CD14-positive monocyte (primary cell): ENCODE data around the gene SLC43A2. TPM values are rescaled to one million over a fixed set of nuclear protein-coding genes. Genes with fewer than 3 reads are reported as not detected.

Source experiments
- DNase-seq, 3 donors: peaks; one replicate each; pipeline ENCODE4 v3.0.0-alpha.2; 2011 to 2022
- H2AFZ ChIP-seq: 2 replicates; pipeline ENCODE4 v1.6.0; 2012; ENCODE audit warnings: mild to moderate bottlenecking, low read depth, low read length, inconsistent platforms; ENCODE audit not compliant: insufficient read depth, poor library complexity, severe bottlenecking
- H3K27ac ChIP-seq, 2 donors: 1 replicate in 1 of 2; 2 replicates in 1 of 2; pipeline ENCODE4 v1.5.1; 2012 to 2013; ENCODE audit warnings: low read length in 2 of 2, control low read depth in 1 of 2, inconsistent platforms in 1 of 2, low read depth in 1 of 2, mild to moderate bottlenecking in 1 of 2
- H3K27me3 ChIP-seq, 2 donors: one replicate each; pipeline versions ENCODE4 v1.6.0 to v1.6.1; 2011 to 2013; ENCODE audit warnings: low read length in 2 of 2; ENCODE audit not compliant: control insufficient read depth in 2 of 2, insufficient read depth in 2 of 2
- H3K36me3 ChIP-seq, 2 donors: replicated peaks in 1 of 2; 1 replicate in 1 of 2; 2 replicates in 1 of 2; pipeline versions ENCODE4 v1.5.1 to v1.6.1; 2012 to 2013; ENCODE audit warnings: low read length in 2 of 2, control low read depth in 1 of 2, inconsistent platforms in 1 of 2, mild to moderate bottlenecking in 1 of 2; ENCODE audit not compliant: insufficient read depth in 2 of 2, control insufficient read depth in 1 of 2
- H3K4me1 ChIP-seq, 2 donors: 1 replicate in 1 of 2; 2 replicates in 1 of 2; pipeline versions ENCODE4 v1.5.1 to v1.6.1; 2012 to 2013; ENCODE audit warnings: low read length in 2 of 2, control low read depth in 1 of 2, inconsistent platforms in 1 of 2, mild to moderate bottlenecking in 1 of 2, moderate library complexity in 1 of 2; ENCODE audit not compliant: insufficient read depth in 2 of 2, control insufficient read depth in 1 of 2
- H3K4me2 ChIP-seq: replicated peaks from 2 replicates; pipeline ENCODE3; 2012; ENCODE audit warnings: low read length, moderate library complexity, mild to moderate bottlenecking; ENCODE audit not compliant: poor library complexity, severe bottlenecking; ENCODE audit errors: extremely low read depth
- H3K4me3 ChIP-seq, 3 experiments: fragments of 200-600 bp in 1 of 3; sonication (generic) in 1 of 3; replicated peaks in 1 of 3; 1 replicate in 2 of 3; 2 replicates in 1 of 3; pipeline ENCODE4 v1.5.1; 2011 to 2013; ENCODE audit warnings: low read length in 3 of 3, mild to moderate bottlenecking in 3 of 3, control low read depth in 2 of 3, low read depth in 2 of 3, inconsistent platforms in 1 of 3, moderate library complexity in 1 of 3
- H3K79me2 ChIP-seq: 2 replicates; pipeline ENCODE4 v1.6.0; 2012; ENCODE audit warnings: mild to moderate bottlenecking, control low read depth, inconsistent platforms, low read length, moderate library complexity; ENCODE audit not compliant: insufficient read depth
- H3K9ac ChIP-seq: 2 replicates; pipeline ENCODE4 v1.6.0; 2017; ENCODE audit warnings: low read length, mild to moderate bottlenecking; ENCODE audit not compliant: insufficient read depth, poor library complexity, severe bottlenecking
- H3K9me3 ChIP-seq, 2 donors: replicated peaks in 1 of 2; 1 replicate in 1 of 2; 2 replicates in 1 of 2; pipeline versions ENCODE4 v1.5.1 to v1.6.1; 2012 to 2013; ENCODE audit warnings: low read length in 2 of 2, control low read depth in 1 of 2; ENCODE audit not compliant: control insufficient read depth in 1 of 2, insufficient read depth in 1 of 2
- H4K20me1 ChIP-seq: 2 replicates; pipeline ENCODE4 v1.6.0; 2012; ENCODE audit warnings: mild to moderate bottlenecking, low read length, control low read depth, moderate library complexity; ENCODE audit not compliant: insufficient read depth
- H3K27ac Mint-ChIP-seq, 7 donors: one replicate each; pipeline ENCODE4 v1.8.0; 2020; ENCODE audit warnings: mild to moderate bottlenecking in 7 of 7, mixed read lengths in 7 of 7, moderate library complexity in 6 of 7, inconsistent platforms in 2 of 7
- H3K27me3 Mint-ChIP-seq, 3 donors: one replicate each; pipeline ENCODE4 v1.8.0; 2021 to 2022; ENCODE audit warnings: low read depth in 3 of 3, mild to moderate bottlenecking in 3 of 3, mixed read lengths in 3 of 3, moderate library complexity in 3 of 3, inconsistent platforms in 1 of 3
- H3K36me3 Mint-ChIP-seq, 2 donors: one replicate each; pipeline ENCODE4 v1.8.0; 2020; ENCODE audit warnings: mixed read lengths in 2 of 2, inconsistent platforms in 1 of 2, mild to moderate bottlenecking in 1 of 2
- H3K4me1 Mint-ChIP-seq: one replicate; pipeline ENCODE4 v1.8.0; 2020; ENCODE audit warnings: mild to moderate bottlenecking, mixed read lengths
- H3K4me3 Mint-ChIP-seq, 2 donors: one replicate each; pipeline ENCODE4 v1.8.0; 2020; ENCODE audit warnings: mild to moderate bottlenecking in 2 of 2, mixed read lengths in 2 of 2, moderate library complexity in 1 of 2
- H3K9me3 Mint-ChIP-seq, 7 donors: one replicate each; pipeline ENCODE4 v1.8.0; 2020 to 2022; ENCODE audit warnings: mixed read lengths in 7 of 7, mild to moderate bottlenecking in 6 of 7, moderate library complexity in 6 of 7, inconsistent platforms in 2 of 7
- CTCF ChIP-seq: fragments of 200-600 bp; IDR thresholded peaks from one replicate; pipeline ENCODE4 v1.8.0; 2022; ENCODE audit warnings: antibody characterized with exemption, mild to moderate bottlenecking
- WGBS: methylation state at CpG from one replicate; pipeline ENCODE4 v1.1.5; 2013; ENCODE audit warnings: missing lambda C conversion rate; ENCODE audit not compliant: insufficient coverage; 5-methylcytosine and 5-hydroxymethylcytosine counted together
- intact Hi-C, 2 donors: fragments of 100-400 bp; cut with micrococcal nuclease; formaldehyde crosslinking; loops; one replicate each; pipeline versions ENCODE4 v1.15.0 to v1.15.1; 2023
- polyA plus RNA-seq, 3 donors: library from polyadenylated mRNA; depleted of rRNA in 1 of 3; unstranded in 2 of 3; stranded (reverse) in 1 of 3; fragments of 300-500 nt in 2 of 3; fragments of >200 nt in 1 of 3; fragmentation: Illumina TruSeq in 2 of 3; gene quantifications; 1 replicate in 2 of 3; 2 replicates in 1 of 3; pipeline ENCODE4 v1.2.3, GENCODE V29; 2012 to 2021

Gene SLC43A2
- polyA plus RNA-seq, 3 donors: 115 to 151 (median 117) TPM

GRCh38 chr17:1661045-1661444 is 32.4 kb upstream of the SLC43A2 start:
- no peak overlapping the region for H3K4me3 Mint-ChIP-seq
- over 99% methylated on average over 12 of the region's 12 CpGs for WGBS

GRCh38 chr17:1658100-1658499 is 29.5 kb upstream of the SLC43A2 start:
- Histone ChIP-seq H3K27ac (no peak overlapping the region), H3K79me2 (peaks cover 4% of the 10 kb centered on the region), H3K4me1 (no peaks in the 10 kb centered on the region), H3K4me3 (no peak overlapping the region), H3K36me3 (peaks cover 94 to 99% of the 10 kb centered on the region in 2 donors), H2AFZ (no peak overlapping the region), H3K9ac (no peak overlapping the region), H4K20me1 (peaks cover 60% of the 10 kb centered on the region), H3K27me3 (no peaks in the 10 kb centered on the region), H3K9me3 (no peaks in the 10 kb centered on the region), H3K4me2 (no peak overlapping the region)
- H3K27ac Mint-ChIP-seq: no peak overlapping the region
- no peak for TF ChIP-seq CTCF
- no peak overlapping the region for H3K4me3 Mint-ChIP-seq
- H3K9me3 Mint-ChIP-seq: no peaks in the 10 kb centered on the region
- 91% methylated on average over 1 of the region's 9 CpGs for WGBS
- H3K36me3 Mint-ChIP-seq: peaks cover 85 to 100% of the 10 kb centered on the region in 2 donors
- no peak for DNase-seq
- H3K4me1 Mint-ChIP-seq: no peaks in the 10 kb centered on the region
- H3K27me3 Mint-ChIP-seq: peaks cover 0 to 2% (median 0%) of the 10 kb centered on the region in 3 donors
- intact Hi-C loops: no loop called here

More at GRCh38 chr17:1661045-1661444, 32.4 kb upstream of the SLC43A2 start:
- Mint-ChIP-seq H3K9me3 (peaks cover 0 to 8% (median 3%) of the 10 kb centered on the region in 7 donors), H3K27me3 (peaks cover 0 to 2% (median 0%) of the 10 kb centered on the region in 3 donors), H3K4me1 (peaks cover 6% of the 10 kb centered on the region), H3K27ac (no peak overlapping the region), H3K36me3 (peaks cover 74 to 100% of the 10 kb centered on the region in 2 donors)
- H3K4me1 ChIP-seq: peaks cover 0 to 4% of the 10 kb centered on the region in 2 donors
- no peak overlapping the region for H3K4me3 ChIP-seq
- peaks cover 17% of the 10 kb centered on the region for H3K79me2 ChIP-seq
- no peak overlapping the region for H2AFZ ChIP-seq
- H3K27me3 ChIP-seq: no peaks in the 10 kb centered on the region
- no peak overlapping the region for H3K4me2 ChIP-seq
- DNase-seq: no peak
- H4K20me1 ChIP-seq: peaks cover 72% of the 10 kb centered on the region
- H3K9me3 ChIP-seq: no peaks in the 10 kb centered on the region
- TF ChIP-seq CTCF: no peak
- peaks cover 86 to 94% of the 10 kb centered on the region in 2 donors for H3K36me3 ChIP-seq
- intact Hi-C loops: no loop called here
- H3K27ac ChIP-seq: no peak overlapping the region
- H3K9ac ChIP-seq: no peak overlapping the region
